Activated CD4-positive, alpha-beta T cell treated with anti-CD3 and anti-CD28 coated beads for 48 hours (primary cell): ENCODE measurements around the gene ANKRD16.
"Not testable (repeated sequence)": the region's sequence is repeated elsewhere in the genome, so short reads cannot be mapped to it uniquely, and the experiment has no call there.

ENCODE experiments used
- DNase-seq: peaks from one replicate; pipeline ENCODE4 v3.0.0-alpha.2; 2020

ANKRD16 gene

DNA sequence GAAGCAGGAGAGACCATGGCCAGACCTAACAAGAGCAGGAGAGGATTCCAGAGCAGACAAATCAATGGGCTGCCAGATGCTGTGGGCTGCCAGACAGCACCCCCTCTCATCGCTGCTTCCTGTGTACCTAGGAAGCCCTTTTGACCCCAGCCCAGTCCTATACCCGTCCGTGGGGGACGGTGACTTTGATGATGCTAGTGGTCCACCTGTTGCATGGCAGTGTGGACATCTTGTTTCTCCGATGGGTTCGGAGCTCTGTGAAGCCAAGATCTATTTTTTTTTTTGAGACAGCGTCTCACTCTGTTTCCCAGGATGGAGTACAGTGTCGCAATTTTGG lies 58.3 kb downstream of the ANKRD16 start:
- DNase-seq: no peak

DNA sequence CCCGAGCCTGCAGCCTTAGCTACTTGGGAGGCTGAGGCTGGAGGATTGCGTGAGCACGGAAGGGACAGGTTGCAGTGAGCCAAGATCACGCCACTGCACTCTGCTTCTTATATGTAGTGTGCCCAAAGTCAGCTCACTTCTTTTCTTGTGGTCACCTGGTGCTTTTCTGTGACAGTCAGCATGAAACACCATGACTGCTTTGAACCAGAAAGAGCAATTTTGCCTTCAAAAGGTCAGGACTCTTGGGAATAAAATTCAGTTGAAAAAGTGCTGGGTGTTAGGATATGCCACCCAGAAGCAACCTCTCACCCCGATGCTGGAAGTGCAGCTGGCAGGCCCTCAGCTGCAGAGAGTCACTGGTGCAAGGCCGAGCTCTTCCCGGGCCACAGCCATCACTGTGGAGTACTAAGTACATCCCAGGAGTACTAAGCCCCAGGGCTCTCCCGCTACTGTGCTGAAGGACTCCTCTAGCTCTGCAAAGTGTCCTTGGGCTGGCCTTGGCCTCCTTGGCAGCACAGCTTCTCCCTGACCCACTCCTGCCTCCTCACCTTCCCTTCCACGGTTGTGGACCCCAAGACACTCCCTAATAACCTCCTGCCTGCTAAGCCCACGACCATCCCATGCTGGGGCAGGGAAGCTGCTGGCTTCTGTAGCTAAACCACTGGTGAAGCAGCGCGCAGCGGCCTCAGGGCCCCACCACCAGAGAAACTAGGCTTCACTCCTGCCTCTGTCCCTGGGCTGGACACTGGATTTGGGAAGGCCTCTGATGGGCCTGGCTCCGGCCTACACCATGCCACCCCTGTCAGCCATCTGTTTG lies 58.9 kb downstream of the ANKRD16 start:
- no peak for DNase-seq

DNA sequence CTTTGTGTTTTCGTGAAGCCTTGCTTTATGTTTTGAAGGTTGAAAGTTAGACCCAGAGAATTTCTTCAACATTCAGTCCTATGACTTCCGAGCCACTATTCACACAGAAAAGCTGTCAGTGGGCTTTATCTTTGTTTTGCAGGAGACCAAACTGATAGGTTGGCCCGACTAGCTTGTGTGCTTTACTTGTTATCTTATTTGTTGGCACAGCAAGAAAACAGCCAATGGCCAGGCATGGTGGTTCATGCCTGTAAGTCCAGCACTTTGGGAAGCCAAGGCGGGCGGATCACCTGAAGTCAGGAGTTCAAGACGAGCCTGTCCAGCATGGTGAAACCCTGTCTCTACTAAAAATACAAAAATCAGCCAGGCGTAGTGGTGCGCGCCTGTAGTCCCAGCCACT lies 60.4 kb downstream of the ANKRD16 start:
- no peak for DNase-seq

DNA sequence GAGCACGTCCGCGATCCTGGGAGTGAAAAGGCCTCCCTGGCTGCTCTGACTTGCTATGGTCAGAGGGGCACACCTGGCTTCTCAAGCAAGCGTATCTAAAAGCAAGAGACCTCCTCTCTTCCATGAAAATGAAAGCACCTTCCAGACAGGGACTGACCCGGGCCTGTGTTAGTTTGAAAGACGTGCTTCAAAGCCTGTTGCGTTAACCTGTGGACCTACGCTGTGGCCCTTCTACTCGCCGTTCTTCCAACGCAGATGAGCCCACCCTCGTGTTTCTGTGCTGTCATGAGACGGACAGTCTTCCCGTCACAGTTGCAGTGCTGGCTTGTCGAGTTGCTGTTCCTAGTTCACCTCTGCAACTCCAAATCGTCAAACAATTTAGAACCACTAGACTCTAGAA lies 61.0 kb downstream of the ANKRD16 start:
- DNase-seq: no peak

DNA sequence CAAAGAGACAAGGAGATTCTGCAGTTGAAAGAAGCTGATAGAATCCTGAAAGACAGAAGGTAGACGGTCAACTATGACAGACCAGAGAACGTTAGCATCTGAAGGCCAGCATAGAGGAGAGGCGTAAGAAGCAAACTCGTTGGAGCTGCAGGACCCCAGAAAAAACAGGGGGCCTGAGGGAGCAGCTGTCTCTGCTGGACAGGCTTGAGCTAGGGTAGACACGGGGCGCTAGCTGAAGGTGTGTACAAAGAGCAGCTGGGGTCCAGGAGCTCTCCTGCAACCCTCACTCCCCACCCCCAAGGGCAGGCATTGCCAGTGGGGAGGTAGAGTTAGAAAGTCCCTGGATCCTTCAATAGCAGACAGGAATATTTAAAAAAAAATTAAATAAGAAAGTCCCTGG lies 61.9 kb downstream of the ANKRD16 start:
- DNase-seq: no peak

DNA sequence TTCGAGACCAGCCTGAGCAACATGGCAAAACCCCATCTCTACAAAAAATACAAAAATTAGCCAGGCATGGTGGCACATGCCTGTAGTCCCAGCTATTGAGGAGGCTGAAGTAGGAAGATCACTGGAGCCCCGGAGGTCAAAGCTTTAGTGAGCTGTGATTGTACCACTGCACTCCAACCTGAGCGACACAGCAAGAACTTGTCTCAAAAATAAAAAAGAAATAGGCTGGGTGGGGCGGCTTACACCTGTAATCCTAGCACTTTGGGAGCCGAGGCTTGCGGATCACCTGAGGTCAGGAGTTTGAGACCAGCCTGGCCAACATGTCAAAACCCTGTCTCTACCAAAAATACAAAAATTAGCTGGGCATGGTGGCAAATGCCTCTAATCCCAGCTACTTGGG lies 63.2 kb downstream of the ANKRD16 start:
- not testable (repeated sequence) for DNase-seq

DNA sequence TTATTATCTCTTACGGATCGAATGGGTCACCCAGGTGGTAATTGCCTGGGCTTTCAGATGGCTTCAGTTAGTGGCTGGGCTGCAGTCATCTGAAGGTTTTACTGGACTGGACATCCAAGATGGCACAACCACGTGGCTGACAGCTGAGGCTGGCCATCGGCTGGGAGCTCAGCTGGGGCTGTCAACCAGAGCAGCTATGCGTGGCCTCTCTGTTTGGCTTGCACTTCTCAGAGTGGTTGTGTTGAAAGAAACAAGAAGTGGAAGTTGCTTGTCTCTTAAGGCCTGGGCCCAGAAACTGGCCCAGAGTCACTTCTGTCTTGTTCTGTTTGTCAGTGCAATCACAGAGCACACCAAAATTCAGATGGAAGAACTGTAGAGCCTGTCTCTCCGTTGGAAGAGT lies 70.8 kb downstream of the ANKRD16 start:
- DNase-seq: no peak

DNA sequence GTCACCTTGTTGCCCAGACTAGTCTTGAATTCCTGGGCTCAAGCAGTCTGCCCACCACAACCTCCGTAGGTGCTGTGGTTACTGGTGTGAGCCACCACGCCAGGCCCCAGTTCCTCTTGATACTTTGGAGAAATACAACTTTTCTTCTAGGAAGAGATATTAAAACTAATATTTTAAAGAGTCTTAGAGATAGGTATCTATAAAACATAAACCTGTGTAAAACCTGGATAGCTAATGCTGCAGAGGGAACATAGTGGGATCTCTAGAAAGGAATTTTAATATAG lies 71.7 kb downstream of the ANKRD16 start:
- no peak for DNase-seq

DNA sequence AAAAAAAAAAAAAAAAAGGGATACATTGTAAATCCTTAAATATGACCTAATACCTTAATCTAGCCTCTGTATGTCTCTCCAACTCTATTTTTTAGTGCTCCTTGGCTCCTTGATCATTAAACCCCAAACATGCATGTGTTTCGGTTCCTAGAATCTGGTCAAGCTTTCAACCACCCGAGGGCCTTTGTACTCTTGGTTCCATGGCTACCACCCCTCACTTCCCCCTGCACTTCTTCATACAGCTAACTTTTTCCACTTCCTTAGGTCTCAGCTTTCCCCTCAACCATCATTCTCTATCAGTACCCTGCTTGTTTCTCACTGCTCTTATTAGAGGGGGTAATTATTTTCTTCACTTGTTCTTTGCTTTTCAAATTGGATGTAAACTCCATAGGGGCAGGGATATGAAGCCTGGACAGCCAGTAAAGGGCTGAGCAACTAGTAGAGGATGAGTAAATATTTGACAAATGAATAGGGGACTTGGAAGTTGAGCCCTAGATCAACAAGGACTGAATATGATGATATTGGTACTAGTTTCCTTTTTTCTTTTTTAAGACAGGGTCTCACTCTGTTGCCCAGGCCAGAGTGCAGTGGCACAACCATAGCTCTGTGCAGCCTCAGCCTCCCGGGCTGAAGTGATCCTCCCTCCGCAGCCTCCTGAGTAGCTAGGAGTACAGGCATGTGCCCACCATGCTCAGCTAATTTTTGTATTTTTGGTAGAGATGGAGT lies 72.2 kb downstream of the ANKRD16 start:
- peak; percentile 28 for DNase-seq

DNA sequence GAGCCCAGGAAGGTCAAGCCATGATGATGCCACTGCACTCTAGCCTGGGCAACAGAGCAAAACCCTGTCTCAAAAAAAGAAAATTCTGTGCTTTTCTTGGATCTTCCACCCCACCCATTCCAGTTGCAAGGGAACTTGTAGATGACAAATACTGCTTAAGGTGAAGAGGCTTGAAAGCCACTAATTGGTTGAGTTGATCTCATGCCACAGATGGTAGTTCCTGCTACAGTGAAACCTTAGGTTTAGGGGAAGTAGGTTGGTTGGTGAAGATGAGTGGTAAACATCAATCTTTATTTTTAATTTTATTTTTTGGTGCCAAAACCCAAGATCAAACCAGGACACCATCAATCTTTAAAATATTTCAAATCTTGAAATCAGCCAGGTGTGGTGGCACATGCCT lies 73.5 kb downstream of the ANKRD16 start:
- DNase-seq: no peak

DNA sequence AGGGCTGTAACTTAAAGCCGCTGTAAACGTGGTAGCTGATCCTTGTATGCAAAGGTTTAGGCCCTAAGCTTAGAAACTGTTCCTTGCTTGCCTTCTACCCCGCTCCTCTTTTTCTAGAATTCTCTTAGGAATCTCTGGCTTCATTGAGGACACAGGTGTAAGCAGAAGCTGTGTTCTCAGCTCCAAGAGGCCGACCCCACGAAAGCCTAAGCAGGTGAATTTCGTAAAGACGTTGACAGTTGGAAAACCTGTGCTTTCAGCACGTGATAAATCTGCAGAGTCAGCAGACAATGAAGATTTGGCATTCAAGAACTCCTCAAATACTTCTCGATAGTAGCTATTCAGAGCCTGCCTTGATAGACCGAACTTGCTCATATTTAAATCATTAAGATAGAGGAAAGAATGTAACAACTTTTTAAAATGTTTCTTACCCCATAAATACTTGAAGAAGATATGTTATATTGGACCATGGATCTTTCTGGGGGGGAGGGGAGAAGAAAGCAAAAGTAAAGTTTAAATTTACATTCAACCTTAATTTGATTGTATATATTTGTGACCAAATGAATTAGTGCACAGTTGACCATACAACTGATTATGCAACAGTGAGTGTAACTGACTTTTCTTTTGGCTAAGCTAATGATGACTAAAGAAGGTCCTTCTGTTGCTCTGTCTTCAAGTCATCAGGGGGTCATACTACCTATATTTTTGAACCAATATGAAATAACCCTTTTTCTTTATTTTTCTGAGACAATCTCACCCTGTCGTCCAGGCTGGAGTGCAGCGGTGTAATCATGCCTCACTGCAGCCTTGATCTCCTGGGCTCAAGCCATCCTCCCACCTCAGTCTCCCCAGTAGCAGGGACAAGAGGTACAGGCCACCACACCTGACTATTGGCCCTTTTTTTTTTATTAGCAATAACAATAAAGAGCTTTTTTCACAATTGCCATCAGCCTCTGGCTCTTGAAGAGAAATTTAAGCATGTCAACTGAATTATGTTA lies 75.3 kb downstream of the ANKRD16 start:
- DNase-seq: no peak

DNA sequence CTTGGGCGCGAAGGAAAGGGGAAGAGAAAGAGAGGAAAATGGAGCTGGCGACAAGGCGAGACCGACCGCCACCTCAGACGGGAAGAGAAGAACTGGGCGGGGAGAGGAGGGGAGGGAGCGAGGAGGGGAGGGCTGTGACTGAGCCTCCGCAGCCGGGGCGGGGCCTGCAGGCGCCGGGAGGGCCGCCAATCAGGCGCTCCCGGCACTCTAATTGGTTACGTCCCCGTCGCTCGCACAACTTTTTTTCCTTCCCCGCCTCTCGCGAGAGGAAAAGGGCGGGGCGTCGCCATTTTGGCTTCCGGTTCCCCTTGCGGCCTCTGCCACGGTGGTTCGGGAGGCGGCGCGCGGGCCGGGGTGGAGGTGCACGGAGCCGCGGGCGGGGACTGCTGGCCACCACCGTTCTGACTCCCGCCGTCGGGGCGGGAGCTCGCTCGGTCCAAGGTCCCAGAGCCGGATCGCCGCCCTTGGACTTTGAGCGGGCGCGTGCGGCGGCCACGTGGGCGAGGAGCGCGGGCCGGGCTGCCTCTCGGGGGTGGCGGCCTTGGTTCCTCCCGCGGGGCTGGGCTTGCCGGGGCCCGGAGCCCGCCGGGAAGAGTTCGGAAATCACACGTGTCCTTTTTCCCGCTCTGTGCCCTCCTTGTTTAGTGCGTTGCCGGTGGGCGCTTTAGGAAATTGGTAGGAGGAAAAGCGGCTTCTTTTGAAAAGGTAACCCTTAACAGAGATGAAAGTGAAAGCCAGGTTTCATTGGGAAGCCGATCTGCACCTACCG lies 76.2 kb downstream of the ANKRD16 start, which contains the start of gene GDI2:
GDI2 (minus strand) TSS at position 94 of the 769 bp plus-strand sequence. CDS start 176 bp downstream, outside the sequence.
- peak; percentile 98 for DNase-seq

DNA sequence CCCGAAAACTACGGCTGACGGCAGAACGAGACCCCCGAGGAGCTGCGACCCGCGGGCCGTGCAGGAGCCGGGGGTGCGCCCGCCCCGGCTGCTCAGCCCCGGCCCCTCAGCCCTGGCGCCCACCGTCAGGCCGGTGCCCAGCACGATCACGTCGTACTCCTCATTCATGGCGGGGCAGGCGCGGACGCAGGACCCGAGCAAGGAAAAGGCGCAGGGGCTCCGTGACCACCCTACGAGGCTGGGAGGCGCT lies 76.7 kb downstream of the ANKRD16 start:
- no peak for DNase-seq

DNA sequence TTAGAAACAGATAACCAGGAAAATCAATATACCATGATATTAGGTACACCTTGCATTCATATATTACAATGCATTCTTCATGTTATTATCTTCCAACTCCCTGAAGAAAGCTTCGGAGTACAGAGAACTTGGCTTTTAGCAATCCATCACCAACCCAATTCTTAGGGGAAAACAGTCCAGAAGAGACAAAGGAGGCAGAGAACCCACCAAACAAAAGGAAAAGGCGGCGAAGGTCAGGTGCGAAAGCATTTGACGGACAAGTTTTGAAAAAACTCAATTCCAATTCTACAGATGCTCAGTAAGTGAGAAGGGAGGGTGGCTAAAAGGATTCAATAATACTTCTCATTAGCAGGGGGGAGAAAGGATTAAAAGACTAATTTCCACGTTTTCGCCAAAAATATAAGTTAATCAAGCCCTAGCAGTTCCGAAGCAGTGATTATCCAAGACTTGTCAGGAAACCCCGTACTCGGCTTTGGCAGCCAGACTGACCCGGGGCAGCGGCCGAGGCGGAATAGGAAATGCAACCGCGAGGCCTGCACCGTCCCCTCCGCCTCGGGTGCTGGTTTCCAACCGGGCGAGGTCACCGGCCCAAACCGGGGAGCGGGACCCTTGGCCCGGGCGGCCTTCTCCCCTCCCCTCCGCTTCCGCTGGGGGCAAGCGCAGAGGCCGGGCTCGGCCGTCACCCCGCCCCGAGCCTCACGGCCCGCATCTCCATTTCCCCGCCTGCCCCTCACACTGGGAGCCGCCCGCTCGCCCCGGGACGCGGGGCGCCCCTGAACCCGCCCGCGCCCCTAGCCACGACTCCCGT lies 77.2 kb downstream of the ANKRD16 start:
- peak; percentile 53 for DNase-seq
